NCI-H1092 (cell line): ENCODE data around the gene TECR.
A peak's percentile ranks its signal among the peaks of the same experiment; 100 is the strongest.
"Not testable (repeated sequence)": the region's sequence is repeated elsewhere in the genome, so short reads cannot be mapped to it uniquely, and the experiment has no call there.

Experiments used
- DNase-seq: peaks from one replicate; lab custom pipeline; 2025; lab: John Stamatoyannopoulos, UW

TECR gene

DNA sequence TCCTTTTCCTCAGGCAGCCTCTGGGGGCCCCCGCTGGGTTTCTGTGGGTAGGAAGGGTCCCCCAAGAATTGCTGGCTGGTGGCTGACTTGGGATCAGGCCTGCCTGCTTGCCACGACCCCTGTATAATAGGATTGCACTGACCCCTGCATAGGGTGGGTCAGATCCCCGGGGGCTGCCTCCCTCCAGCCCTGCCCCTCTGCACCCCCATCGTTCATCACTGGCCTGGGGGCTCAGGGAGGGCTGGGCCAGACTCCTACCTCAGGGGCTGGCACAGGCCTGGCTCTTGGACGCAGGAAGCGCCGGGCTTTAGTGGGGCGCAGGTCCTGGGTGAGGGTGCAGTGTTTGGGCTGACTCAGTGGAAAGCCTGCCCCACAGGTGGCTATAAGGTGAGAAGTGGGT lies 31.9 kb downstream of the TECR start:
- no peak for DNase-seq

GRCh38 chr19:14561847-14562351 lies 32.5 kb downstream of the TECR start:
- DNase-seq, result no peak

DNA sequence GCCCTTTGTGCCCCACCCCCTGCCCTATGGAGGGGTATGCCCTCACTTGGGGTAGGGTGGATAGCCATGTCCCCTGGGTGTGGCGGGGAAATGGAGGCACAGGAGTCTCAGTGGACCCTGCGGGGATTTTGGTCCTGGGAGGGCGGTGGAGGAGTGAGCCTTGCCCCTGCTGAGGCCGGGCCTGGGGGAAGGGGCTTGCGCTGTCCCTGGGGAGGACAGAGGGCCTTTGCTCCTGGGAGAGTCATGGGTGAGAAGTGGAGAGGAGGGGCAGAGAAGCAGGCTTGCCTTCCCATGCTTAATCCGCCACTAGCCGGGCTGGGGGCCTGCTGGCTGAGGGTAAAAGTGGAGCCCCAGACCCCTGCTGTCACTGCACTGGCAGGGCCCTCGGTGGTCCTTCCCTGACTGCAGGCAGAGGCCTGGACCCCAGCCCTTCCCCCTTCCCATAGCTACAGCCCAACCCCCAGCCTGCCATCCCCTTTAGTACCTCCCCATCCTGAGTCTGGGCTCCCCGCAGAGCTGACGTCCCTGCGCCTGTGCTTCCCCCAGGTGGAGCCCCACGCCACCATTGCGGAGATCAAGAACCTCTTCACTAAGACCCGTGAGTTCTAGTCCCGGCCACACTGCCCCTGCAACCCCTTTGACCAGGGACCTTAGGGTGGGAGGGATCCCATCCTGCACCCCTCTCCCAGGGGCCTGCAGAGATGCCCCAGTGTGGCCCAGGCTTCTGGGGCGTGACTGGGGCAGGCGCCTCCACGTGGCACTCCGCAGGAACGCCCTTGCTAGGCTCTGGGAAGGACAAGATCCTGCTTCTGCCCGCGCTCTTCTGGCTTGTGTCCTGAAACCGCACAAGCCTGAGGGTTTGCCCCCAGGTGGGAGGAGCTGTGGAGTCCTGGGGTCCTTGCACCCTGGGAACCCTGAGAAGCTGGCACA lies 33.5 kb downstream of the TECR start:
- DNase-seq, result no peak

DNA sequence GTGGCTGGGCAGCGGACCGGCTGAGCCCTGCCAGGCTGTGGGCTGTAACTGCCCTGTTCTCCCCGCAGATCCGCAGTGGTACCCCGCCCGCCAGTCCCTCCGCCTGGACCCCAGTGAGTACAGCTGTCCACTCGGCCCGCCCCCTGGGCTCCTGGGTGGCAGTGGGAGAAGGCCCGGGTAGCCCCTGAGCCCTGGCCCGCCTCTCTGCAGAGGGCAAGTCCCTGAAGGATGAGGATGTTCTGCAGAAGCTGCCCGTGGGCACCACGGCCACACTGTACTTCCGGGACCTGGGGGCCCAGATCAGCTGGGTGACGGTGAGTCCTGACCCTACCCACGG lies 34.2 kb downstream of the TECR start:
- DNase-seq, result no peak

- no peak for DNase-seq
These were observed 34.7 kb downstream of the TECR start for GRCh38 chr19:14563989-14564651.

- DNase-seq, result not testable (repeated sequence)
These were observed 35.4 kb downstream of the TECR start for GRCh38 chr19:14564652-14565297.

DNA sequence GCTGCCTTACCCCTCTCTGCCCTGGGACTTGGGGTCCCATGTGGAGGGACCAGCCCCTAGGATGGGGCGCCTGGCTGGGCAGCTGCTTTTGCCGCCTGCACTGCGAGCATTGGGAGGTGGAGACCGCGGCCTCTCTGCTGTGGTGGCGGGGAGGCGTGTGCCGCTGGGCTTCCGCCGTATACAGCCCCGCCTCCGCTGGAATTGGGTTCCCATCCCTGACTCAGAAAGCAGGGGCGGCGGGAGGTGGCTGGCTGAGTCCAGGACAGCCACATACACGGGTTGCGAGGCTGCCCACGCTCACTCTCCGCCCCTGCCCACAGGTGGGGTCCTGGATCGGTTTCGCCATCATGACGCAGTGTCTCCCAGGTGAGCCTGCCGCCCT lies 35.9 kb downstream of the TECR start:
- no peak for DNase-seq

GRCh38 chr19:14565765-14566711 lies 36.6 kb downstream of the TECR start:
- no peak for DNase-seq

- DNase-seq, result no peak
These were observed 37.3 kb downstream of the TECR start for GRCh38 chr19:14566712-14567077.

GRCh38 chr19:14567079-14567478 lies 37.7 kb downstream of the TECR start:
- DNase-seq, result no peak

- DNase-seq, result no peak
These were observed 41.6 kb downstream of the TECR start for GRCh38 chr19:14570864-14571527.

- peak; percentile 90 for DNase-seq
These were observed 42.5 kb downstream of the TECR start, which contains the start of gene NDUFB7 for GRCh38 chr19:14571695-14572490. Gene NDUFB7 (minus strand): TSS chr19:14572066. CDS start chr19:14572000, 66 bp downstream.

GRCh38 chr19:14575428-14575980 lies 46.1 kb downstream of the TECR start:
- no peak for DNase-seq

DNA sequence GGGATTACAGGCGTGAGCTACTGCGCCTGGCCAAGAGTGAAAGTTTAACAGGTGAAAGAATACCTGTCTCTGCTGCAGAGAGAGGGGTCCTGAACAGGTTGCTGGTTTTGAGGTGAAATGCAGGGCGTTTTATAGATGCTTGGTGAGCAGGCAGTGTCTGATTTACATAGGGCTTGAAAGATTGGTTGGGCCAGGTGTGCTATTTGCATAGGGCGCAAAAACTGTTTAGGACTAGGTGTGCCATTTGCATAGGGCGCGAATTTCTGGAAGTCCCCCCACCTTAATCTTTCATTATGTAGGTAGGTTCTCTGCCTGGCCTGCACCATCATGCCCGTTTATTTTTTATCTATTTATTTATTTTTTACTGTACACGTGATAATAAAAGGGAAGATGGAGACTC lies 47.0 kb downstream of the TECR start:
- no peak for DNase-seq

DNA sequence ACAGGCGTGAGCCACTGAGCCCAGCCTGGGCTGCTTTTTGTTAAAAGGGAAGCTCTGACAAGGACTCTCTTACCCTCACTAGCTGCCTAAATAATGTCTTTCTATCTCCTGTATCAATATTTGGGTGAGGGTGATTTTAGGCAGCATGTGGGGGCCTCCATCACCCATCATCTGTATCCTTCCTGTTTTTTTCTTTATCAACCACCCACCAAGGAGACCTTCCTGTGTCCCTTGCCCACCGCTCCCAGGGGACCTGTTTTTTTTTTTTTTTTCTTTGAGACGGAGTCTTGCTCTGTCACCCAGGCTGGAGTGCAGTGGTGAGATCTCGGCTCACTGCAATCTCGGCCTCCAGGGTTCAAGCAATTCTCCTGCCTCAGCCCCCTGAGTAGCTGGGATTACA lies 47.9 kb downstream of the TECR start:
- DNase-seq, result no peak

DNA sequence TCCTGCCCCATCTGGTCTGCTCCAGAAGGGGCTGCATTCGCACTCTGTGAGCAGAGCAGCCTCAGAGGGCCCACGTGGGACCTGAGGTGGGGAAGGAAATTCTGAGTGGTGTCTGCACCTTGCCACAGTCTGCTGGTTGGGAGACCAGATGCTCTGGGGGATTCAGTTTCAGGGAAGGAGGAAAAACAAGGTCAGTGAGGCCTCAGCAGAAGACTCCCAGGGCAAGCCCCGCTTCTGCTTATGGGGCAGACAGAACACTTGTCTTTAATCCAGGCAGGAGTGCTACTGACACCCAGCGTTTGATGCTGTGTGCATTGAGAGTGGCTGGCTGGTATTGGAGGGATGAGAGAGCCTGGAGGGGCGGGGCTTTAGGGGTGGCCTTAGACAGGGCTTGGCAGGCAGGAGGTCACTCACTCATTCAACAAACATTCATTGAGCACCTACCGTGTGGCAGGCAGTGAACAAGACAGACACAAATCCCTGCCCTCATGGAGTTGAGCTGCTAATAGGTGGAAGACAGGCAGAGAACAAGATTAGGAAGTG lies 48.6 kb downstream of the TECR start:
- DNase-seq, result no peak

DNA sequence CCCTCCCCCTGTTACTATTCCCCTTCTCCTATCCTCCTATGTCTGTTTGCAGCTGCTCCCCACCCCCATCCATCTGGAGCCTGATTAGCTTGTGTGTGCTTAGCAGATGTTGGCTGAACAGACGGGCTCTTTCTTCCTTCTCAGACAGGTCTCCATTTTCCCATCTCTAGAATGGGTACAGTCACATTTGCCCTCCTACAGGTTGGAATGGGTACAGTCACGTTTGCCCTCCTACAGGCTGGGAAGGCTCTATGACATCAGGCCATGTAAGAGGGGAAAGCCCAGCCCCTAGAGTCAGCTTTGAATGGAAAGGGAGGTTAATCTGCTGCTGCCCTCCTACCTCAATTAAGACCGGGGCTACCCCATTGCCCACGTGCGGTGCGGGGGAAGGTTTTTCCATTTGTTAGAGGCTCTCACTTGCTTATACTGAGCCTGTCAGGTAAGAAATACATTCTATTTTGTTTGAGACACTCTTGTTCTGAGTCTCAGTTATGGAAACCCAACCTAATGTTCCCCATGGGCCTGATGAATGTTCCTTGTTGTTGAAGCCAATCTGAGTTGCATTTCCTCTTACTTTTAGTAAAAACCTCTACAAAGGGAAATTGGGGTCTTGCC lies 51.3 kb downstream of the TECR start:
- DNase-seq, result no peak

GRCh38 chr19:14582894-14583340 lies 53.5 kb downstream of the TECR start, which contains the start of gene CLEC17A:
Gene CLEC17A (plus strand): TSS chr19:14583084. CDS start chr19:14583161, 77 bp downstream.
- DNase-seq, result no peak

- DNase-seq, result not testable (repeated sequence)
These were observed 55.0 kb downstream of the TECR start for GRCh38 chr19:14584372-14584771.
